PC-3 (cell line): ENCODE measurements around the gene WASHC1.
"Not testable (repeated sequence)": the region's sequence is repeated elsewhere in the genome, so short reads cannot be mapped to it uniquely, and the experiment has no call there.

Source experiments
- CTCF ChIP-seq: fragments of 300-600 bp; sonication (generic); conservative IDR thresholded peaks from 2 replicates; pipeline ENCODE4 v1.5.1; 2017; ENCODE audit warnings: antibody characterized with exemption, low read depth, mild to moderate bottlenecking, low read length
- EZH2 ChIP-seq: fragments of 300-600 bp; sonication (generic); IDR thresholded peaks from one replicate; pipeline ENCODE4 v1.6.1; 2017; ENCODE audit warnings: antibody characterized with exemption, mild to moderate bottlenecking, low read length; ENCODE audit not compliant: unreplicated experiment
- EZH2phosphoT487 ChIP-seq: fragments of 300-600 bp; sonication (generic); IDR thresholded peaks from 2 replicates; pipeline ENCODE4 v1.6.1; 2018; ENCODE audit warnings: mild to moderate bottlenecking, antibody characterized with exemption, low read length, borderline replicate concordance

- not testable (repeated sequence) for TF ChIP-seq EZH2, CTCF, EZH2phosphoT487
Observed at GRCh38 chr9:16875-17274, 12.4 kb downstream of the WASHC1 start.
